Activated CD8-positive, alpha-beta memory T cell treated with anti-CD3 and anti-CD28 coated beads, Interleukin-2, amount 50 U/mL, for 48 hours (primary cell): ENCODE measurements around the gene GARRE1.

ENCODE experiments used
- DNase-seq: peaks from one replicate; pipeline ENCODE4 v3.0.0-alpha.2; 2020

The GARRE1 gene

GRCh38 chr19:34298891-34299520 lies 44.7 kb downstream of the GARRE1 start:
- no peak for DNase-seq

DNA sequence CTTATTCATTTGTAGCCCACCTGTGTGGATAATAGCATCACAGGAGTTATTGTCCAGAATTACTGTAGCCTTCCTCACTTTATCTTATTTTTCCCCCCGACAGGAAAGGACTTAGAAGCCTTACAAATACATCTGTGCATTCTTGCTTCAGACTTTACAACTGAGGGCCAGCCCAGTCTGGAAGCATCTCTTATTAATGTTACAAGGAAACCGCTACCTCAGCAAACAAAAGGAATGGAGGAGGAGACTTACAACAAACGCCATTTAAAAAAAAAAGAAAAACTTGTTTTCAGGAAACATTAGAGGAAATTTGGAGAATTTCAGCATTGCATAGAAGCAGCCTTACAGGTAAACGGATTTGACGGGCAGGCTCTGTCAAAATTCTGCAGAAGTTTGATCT lies 45.2 kb downstream of the GARRE1 start:
- no peak for DNase-seq

- no peak for DNase-seq
Measured at GRCh38 chr19:34300380-34300779, 46.0 kb downstream of the GARRE1 start.

- no peak for DNase-seq
Measured at GRCh38 chr19:34300962-34301361, 46.6 kb downstream of the GARRE1 start.
